A673 (cell line): ENCODE measurements around the gene ST3GAL4. TPM values are rescaled to one million over a fixed set of nuclear protein-coding genes. Genes with fewer than 3 reads are reported as not detected.

Source experiments
- BruUV-seq: library from RNA; stranded (reverse); fragments of 400-500 nt; replicated peaks from 2 replicates; lab custom pipeline; 2021; lab: Mats Ljungman, UMichigan
- CTCF ChIA-PET: fragments of 300-600 bp; sonication (Branson Sonifier 250); formaldehyde crosslinking; loops from one replicate; lab custom pipeline; 2022; ENCODE audit warnings: antibody characterized with exemption; lab: Charles Lee
- POLR2A ChIA-PET: fragments of 300-600 bp; sonication (Branson Sonifier 250); formaldehyde crosslinking; loops from one replicate; lab custom pipeline; 2022; ENCODE audit warnings: antibody characterized with exemption; ENCODE audit not compliant: low non-redundant PET; lab: Charles Lee
- DNase-seq: peaks from one replicate; pipeline ENCODE4 v3.0.0-alpha.2; 2015; ENCODE audit warnings: low spot score
- H3K27ac ChIP-seq: fragments of 200-600 bp; sonication (generic); 2 replicates; pipeline ENCODE4 v1.5.1; 2016; ENCODE audit warnings: mixed run types, low read depth, mild to moderate bottlenecking, mixed read lengths, antibody characterized with exemption, low read length; ENCODE audit not compliant: poor library complexity, severe bottlenecking
- H3K27me3 ChIP-seq: fragments of 200-600 bp; sonication (generic); replicated peaks from 2 replicates; pipeline ENCODE4 v1.6.1; 2017; ENCODE audit warnings: mixed run types, low read depth, mild to moderate bottlenecking, mixed read lengths, antibody characterized with exemption, low read length; ENCODE audit not compliant: insufficient read depth, poor library complexity
- H3K36me3 ChIP-seq: fragments of 200-600 bp; sonication (generic); 2 replicates; pipeline ENCODE4 v1.6.1; 2016; ENCODE audit warnings: mixed run types, mild to moderate bottlenecking, mixed read lengths, antibody characterized with exemption, low read length; ENCODE audit not compliant: insufficient read depth, poor library complexity, severe bottlenecking
- H3K4me1 ChIP-seq: fragments of 200-600 bp; sonication (generic); 2 replicates; pipeline ENCODE4 v1.6.1; 2017; ENCODE audit warnings: mixed run types, mild to moderate bottlenecking, mixed read lengths, antibody characterized with exemption, low read length; ENCODE audit not compliant: insufficient read depth, poor library complexity, severe bottlenecking
- H3K4me3 ChIP-seq: fragments of 200-600 bp; sonication (generic); 2 replicates; pipeline ENCODE4 v1.5.1; 2016; ENCODE audit warnings: low read depth, mixed run types, mild to moderate bottlenecking, mixed read lengths, low read length; ENCODE audit not compliant: poor library complexity, severe bottlenecking
- H3K9me3 ChIP-seq: fragments of 200-600 bp; sonication (generic); 2 replicates; pipeline ENCODE4 v1.6.1; 2016; ENCODE audit warnings: mixed run types, low read depth, mild to moderate bottlenecking, mixed read lengths, antibody characterized with exemption, low read length; ENCODE audit not compliant: poor library complexity, severe bottlenecking
- CTCF ChIP-seq: fragments of 300-800, 200-600 bp; sonication (generic); conservative IDR thresholded peaks from 2 replicates; pipeline ENCODE4 v1.5.1; 2017; ENCODE audit warnings: low read depth, mild to moderate bottlenecking, antibody characterized with exemption, low read length, moderate library complexity, mixed read lengths
- EZH2 ChIP-seq: fragments of 200-600 bp; sonication (generic); IDR thresholded peaks from 2 replicates; pipeline ENCODE4 v1.6.1; 2017; ENCODE audit warnings: borderline replicate concordance, low read depth, mild to moderate bottlenecking, mixed read lengths, antibody characterized with exemption, low read length; ENCODE audit not compliant: poor library complexity, severe bottlenecking
- intact Hi-C: fragments of 100-400 bp; cut with micrococcal nuclease; formaldehyde crosslinking; loops from one replicate; pipeline ENCODE4 v1.10.0; 2022; ENCODE audit not compliant: unreplicated experiment
- total RNA-seq: library from RNA; stranded (reverse); gene quantifications from 2 replicates; pipeline ENCODE4 v1.2.3, GENCODE V29; 2021

Gene ST3GAL4
- total RNA-seq, 1 experiment from 2014 or later: 29.9 TPM

DNA sequence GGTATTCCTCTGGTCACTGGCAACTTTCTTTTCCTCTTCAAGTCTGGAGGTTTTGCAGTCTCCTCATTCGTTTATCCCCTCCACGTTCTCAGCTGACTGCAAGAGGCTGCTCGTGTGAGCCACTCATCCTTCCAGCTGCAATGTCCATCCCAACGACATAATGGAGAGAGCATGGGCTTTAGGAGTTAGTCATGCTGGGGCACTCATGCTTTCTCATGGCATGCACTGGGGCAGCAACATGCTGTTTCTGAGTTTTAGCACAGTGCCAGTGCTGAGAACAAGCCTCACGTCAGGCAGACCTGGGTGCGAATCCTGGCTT is 44.5 kb upstream of the ST3GAL4 start:
- Histone ChIP-seq H3K4me3 (no peak overlapping the region), H3K36me3 (no peaks in the 10 kb centered on the region), H3K27me3 (no peaks in the 10 kb centered on the region), H3K9me3 (no peaks in the 10 kb centered on the region), H3K4me1 (no peaks in the 10 kb centered on the region), H3K27ac (no peak overlapping the region)
- ChIA-PET POLR2A (no interaction called here), CTCF (interaction anchor here (1.0 to 1.5 kb wide), 5 partner anchors 19 to 170 kb away, joined by 3 to 31 read pairs (median 5); partner anchors contain the start of gene ST3GAL4)
- BruUV-seq: no TSS peak
- no peak for DNase-seq
- TF ChIP-seq CTCF: no peak
- TF ChIP-seq EZH2: no peak
- intact Hi-C loops: loop anchor here (1.0 to 10.0 kb wide), 5 partner anchors 106 to 1036 kb away; no protein-coding TSS in a partner anchor

DNA sequence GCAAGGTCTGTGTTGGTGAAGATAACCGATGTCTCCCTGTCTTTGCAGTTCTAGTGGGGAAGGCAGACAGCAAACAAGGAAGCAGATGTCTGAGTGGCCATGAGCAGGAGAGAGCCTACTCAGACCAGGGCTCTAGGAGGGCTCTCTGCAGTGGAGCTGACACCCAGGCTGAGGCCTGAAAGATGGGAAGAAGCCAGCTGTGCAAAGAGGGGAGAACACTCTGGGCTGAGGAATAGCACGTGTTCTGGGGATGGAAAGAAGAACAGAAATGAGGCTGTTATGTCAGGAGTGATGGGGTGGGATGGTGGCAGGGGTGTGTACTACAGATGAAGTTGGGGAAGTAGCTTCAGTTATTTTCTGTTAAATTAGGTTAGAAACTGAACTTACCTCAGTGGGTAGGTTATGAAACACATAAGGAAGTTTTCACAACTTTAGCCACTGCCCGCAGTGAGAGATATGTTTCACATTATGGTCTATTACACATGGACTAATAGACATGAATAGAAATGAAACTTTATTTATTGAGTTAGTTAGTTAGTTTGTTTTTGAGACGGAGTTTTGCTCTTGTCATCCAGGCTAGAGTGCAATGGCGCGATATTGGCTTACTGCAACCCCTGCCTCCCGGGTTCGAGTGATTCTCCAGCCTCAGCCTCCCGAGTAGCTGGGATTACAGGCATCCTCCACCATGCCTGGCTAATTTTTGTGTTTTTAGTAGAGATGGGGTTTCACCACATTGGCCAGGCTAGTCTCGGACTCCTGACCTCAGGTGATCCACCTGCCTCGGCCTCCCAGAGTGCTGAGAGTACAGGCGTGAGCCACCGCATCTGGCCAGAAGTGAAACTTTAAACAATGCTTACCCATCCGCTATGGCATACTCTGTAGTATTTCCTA is 43.8 kb upstream of the ST3GAL4 start:
- Histone ChIP-seq H3K4me1 (no peaks in the 10 kb centered on the region), H3K36me3 (no peaks in the 10 kb centered on the region), H3K9me3 (no peaks in the 10 kb centered on the region), H3K27me3 (no peaks in the 10 kb centered on the region), H3K27ac (peak overlapping the region; percentile 14), H3K4me3 (no peak overlapping the region)
- ChIA-PET POLR2A (no interaction called here), CTCF (interaction anchor here (1.4 to 1.5 kb wide), 3 partner anchors 18 to 169 kb away, joined by 5 to 31 read pairs (median 5); partner anchors contain the start of gene ST3GAL4)
- no peak for DNase-seq
- TF ChIP-seq CTCF: no peak
- TF ChIP-seq EZH2: no peak
- BruUV-seq: no TSS peak
- intact Hi-C loops: loop anchor here (5.0 to 10.0 kb wide), 4 partner anchors 106 to 1036 kb away; no protein-coding TSS in a partner anchor

DNA sequence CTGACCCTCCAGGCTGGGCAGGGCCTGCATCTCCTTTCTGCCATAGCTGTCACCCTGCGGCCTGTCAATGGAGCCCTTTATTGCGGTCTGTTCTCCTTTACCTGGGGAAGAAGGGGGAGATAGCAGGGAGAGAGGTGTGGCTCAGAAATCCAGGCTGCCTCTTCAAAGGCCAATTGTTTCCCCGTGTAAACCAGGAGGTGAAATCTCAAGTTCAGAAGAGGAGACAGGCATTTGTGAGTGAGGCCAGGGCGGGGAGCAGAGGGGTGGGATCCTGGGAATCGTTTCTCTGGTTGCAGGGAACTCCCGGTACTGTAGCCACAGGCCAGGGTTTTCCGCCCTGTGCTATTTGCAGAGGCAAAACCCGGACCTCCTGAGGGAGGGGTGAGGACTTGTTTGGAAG is 42.5 kb upstream of the ST3GAL4 start:
- ChIA-PET CTCF (no interaction called here), POLR2A (no interaction called here)
- Histone ChIP-seq H3K27ac (no peak overlapping the region), H3K9me3 (no peaks in the 10 kb centered on the region), H3K4me1 (no peaks in the 10 kb centered on the region), H3K27me3 (no peaks in the 10 kb centered on the region), H3K36me3 (no peaks in the 10 kb centered on the region), H3K4me3 (no peak overlapping the region)
- no TSS peak for BruUV-seq
- TF ChIP-seq CTCF (no peak), EZH2 (no peak)
- intact Hi-C loops: loop anchor here (5.0 to 10.0 kb wide), 4 partner anchors 104 to 1034 kb away; no protein-coding TSS in a partner anchor
- no peak for DNase-seq
